Duodenal mucosa (tissue), 2 donors: Measurements from ENCODE around the gene PEX26.
"Not testable (repeated sequence)": the region's sequence is repeated elsewhere in the genome, so short reads cannot be mapped to it uniquely, and the experiment has no call there.

Experiments used
- H3K27ac ChIP-seq: one replicate; pipeline ENCODE4 v1.7.0; 2013; ENCODE audit warnings: low read depth, low read length
- H3K27me3 ChIP-seq, 2 donors: one replicate each; pipeline ENCODE4 v1.7.0; 2013; ENCODE audit warnings: low read length in 2 of 2, control low read depth in 1 of 2; ENCODE audit not compliant: insufficient read depth in 2 of 2, control insufficient read depth in 1 of 2
- H3K36me3 ChIP-seq, 2 donors: one replicate each; pipeline ENCODE4 v1.7.0; 2013; ENCODE audit warnings: low read length in 2 of 2, control low read depth in 1 of 2; ENCODE audit not compliant: insufficient read depth in 2 of 2, control insufficient read depth in 1 of 2
- H3K4me1 ChIP-seq, 2 donors: one replicate each; pipeline ENCODE4 v1.7.0; 2013; ENCODE audit warnings: low read length in 2 of 2, control low read depth in 1 of 2; ENCODE audit not compliant: insufficient read depth in 2 of 2, control insufficient read depth in 1 of 2
- H3K4me3 ChIP-seq, 2 donors: one replicate each; pipeline ENCODE4 v1.7.0; 2013; ENCODE audit warnings: low read length in 2 of 2, low read depth in 1 of 2
- H3K9ac ChIP-seq, 2 donors: one replicate each; pipeline ENCODE4 v1.7.0; 2013; ENCODE audit warnings: low read length in 2 of 2, low read depth in 1 of 2
- H3K9me3 ChIP-seq, 2 donors: one replicate each; pipeline ENCODE4 v1.7.0; 2013; ENCODE audit warnings: low read length in 2 of 2, control low read depth in 1 of 2; ENCODE audit not compliant: control insufficient read depth in 1 of 2

Gene PEX26

DNA sequence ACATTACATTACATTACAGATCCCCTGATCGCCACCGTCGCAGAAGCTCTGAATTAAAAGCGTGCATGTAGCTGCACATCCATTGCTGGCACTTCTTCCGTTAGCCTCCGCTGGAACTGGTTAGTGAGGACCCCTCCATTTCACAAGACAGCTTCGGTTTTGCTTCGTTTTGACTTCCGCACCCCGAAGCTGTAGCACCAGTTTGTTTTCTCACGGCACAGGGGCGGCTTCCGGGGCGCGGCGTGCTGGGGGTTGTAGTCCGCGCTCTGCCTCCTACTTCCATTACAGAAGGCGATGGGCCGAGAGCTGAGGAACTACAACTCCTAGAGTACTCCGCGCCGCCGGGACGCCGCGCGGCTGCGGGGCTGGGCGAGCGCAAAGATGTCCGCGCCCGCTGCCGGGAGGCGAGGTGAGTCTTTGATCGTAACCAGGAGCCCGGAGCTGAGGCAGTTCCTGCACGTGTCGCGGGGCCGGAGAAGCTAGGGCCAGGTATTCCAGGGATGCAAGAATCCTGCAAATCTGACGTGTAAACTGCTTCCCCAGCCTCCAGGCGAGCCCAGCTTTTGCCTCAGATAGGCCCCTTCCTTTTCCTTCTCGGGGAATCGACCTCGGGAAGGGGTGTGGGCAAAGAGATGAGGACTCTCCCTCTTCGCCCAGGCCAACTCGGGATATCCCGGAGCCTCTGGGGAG is at the start of gene PEX26:
Gene PEX26 (plus strand): TSS at position 352 of the 690 bp plus-strand sequence. CDS start 387 bp downstream, outside the sequence.
- H3K27ac ChIP-seq, result peak within 1 kb of the TSS; percentile 57
- H3K9me3 ChIP-seq, result no peaks in the 10 kb centered on the region
- peak within 1 kb of the TSS; percentile 99 for H3K9ac ChIP-seq
- H3K36me3 ChIP-seq, result peaks cover 14 to 31% of the 10 kb centered on the region in 2 donors
- peak within 1 kb of the TSS; percentile 98 to 100 for H3K4me3 ChIP-seq
- peaks cover 15 to 37% of the 10 kb centered on the region in 2 donors for H3K4me1 ChIP-seq
- H3K27me3 ChIP-seq, result no peaks in the 10 kb centered on the region

DNA sequence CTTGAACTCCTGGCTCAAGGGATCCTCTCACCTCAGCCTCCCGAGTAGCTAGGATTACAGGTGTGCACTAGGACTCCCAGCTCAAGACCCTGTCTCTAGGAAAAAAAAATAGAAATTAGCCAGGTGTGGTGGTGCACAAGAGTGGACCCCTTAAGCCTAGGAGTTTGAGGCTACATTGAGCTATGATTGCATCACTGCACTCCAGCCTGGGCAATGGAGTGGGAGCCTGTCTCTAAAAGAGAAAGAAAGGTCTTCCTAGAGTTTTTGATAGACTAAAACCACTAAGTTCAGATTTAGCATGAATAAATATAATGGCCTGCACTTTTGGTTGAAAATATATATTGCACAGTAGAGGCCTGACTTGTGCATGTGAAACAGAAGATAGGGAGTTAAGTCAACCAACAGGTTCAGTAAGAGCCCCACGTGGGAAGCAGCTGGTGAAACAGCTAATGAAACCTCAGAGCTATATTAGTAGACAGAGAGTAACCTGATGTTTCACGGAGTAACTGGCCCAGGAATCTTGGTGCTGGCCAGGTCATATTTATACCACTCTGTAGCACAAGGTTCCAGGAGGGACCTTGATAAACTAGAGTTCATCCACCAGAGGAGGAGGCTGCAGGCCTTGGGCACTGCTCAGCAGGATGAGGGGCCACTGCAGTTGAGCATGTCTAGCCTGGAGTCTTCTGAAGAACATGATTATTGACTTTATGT is 48.8 kb upstream of the PEX26 start:
- peaks cover 0 to 6% of the 10 kb centered on the region in 2 donors for H3K27me3 ChIP-seq
- H3K27ac ChIP-seq, result no peak overlapping the region
- peaks cover 17 to 21% of the 10 kb centered on the region in 2 donors for H3K4me1 ChIP-seq
- H3K9me3 ChIP-seq, result no peaks in the 10 kb centered on the region
- H3K36me3 ChIP-seq, result no peaks in the 10 kb centered on the region
- no peak overlapping the region for H3K9ac ChIP-seq
- H3K4me3 ChIP-seq, result no peak overlapping the region

DNA sequence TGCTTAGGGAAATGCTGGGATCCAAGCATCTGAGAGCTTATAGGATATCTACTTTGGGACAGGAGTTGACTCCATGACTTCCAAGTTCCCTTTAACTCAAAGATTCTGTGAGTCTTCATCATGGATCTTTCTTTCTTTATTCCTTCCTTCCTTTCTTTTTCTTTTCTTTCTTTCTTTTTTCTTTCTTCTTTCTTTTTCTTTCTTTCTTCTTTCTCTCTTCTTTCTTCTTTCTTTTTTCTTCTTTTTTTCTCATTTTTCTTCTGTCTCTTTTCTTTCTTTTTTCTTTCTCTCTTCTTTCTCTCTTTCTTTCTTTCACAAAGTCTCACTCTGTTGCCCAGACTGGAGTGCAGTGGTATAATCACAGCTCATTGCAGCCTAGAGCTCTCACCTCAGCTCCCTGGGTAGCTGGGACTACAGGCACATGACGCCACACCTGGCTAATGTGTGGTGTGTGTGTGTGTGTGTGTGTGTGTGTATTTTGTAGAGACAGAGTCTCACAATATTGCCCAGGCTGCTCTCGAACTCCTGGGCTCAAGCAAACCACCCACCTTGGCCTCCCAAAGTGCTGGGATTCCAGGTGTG is 48.0 kb upstream of the PEX26 start:
- no peak overlapping the region for H3K9ac ChIP-seq
- H3K27me3 ChIP-seq, result peaks cover 0 to 6% of the 10 kb centered on the region in 2 donors
- H3K9me3 ChIP-seq, result no peaks in the 10 kb centered on the region
- H3K27ac ChIP-seq, result no peak overlapping the region
- H3K4me1 ChIP-seq, result peaks cover 16 to 19% of the 10 kb centered on the region in 2 donors
- no peaks in the 10 kb centered on the region for H3K36me3 ChIP-seq
- H3K4me3 ChIP-seq, result no peak overlapping the region

DNA sequence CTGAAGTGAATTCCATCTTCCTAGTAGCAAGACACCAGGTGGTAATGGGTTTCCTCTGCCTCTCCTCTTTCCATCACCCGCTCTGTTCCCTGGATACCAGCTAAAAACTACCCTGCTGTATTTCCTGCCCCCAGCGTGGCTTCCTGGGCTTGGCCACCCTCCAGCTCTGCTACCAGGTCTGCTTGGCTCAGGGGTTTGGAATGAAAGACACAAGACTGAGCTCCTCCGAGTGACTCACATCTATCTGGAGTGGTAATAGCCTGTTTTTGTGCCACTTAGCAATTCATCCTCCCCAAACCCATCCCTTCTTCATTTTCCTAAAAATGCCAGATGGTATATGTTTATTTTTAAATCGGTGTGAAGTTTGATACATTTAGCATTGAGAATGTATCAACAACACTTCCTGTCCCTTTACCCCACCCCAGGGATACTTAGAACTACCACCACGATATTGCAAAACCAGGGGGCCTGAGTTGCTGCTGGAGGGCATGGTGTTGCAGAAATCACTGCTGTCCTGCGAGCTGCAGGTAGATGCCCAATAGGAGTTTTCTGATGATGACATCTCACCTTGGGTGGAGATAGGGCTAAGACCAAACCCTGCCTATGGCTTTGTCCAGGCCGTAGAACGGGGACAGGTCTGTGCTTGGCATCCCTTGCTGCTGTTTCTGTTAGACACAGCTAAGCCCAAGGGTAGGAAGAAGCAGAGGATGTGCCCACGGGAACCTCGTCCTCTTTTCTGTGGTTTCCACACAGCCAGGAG is 45.9 kb upstream of the PEX26 start:
- Histone ChIP-seq H3K36me3 (no peaks in the 10 kb centered on the region), H3K27me3 (no peaks in the 10 kb centered on the region), H3K4me1 (peaks cover 12 to 21% of the 10 kb centered on the region in 2 donors), H3K9ac (no peak overlapping the region), H3K9me3 (no peaks in the 10 kb centered on the region), H3K4me3 (no peak overlapping the region), H3K27ac (no peak overlapping the region)

DNA sequence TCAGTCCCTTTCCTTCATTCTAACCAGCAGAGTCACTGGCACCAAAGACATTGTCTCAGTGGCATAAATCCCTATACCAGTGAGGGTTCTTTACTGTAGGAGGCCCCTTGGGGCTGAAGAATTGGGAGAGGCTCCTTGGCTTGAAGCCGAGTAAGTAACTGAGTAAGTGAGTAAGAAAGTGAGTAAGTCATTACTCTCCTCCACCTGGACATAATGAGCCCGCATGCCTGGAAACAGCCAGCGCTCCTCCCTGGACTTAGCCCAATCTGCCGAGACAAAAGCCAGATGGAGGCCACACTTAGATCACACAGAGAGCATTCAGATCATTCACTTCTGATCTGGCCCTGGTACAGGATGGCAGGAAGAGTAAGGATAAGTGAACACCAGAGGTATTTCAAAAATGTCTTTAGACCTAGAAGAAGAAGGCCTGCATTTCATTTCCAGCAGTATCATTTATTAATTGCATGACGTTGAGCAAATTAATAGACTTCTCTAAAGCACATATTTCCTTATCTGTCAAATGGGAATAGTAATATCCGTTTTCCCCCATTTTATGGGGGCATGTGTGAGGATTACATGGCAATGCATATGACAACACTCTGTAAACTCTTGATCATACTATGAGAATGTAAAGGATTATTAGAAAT is 45.2 kb upstream of the PEX26 start:
- Histone ChIP-seq H3K4me3 (no peak overlapping the region), H3K9ac (no peak overlapping the region), H3K4me1 (peaks cover 12 to 21% of the 10 kb centered on the region in 2 donors), H3K9me3 (no peaks in the 10 kb centered on the region), H3K36me3 (no peaks in the 10 kb centered on the region), H3K27me3 (no peaks in the 10 kb centered on the region), H3K27ac (no peak overlapping the region)

DNA sequence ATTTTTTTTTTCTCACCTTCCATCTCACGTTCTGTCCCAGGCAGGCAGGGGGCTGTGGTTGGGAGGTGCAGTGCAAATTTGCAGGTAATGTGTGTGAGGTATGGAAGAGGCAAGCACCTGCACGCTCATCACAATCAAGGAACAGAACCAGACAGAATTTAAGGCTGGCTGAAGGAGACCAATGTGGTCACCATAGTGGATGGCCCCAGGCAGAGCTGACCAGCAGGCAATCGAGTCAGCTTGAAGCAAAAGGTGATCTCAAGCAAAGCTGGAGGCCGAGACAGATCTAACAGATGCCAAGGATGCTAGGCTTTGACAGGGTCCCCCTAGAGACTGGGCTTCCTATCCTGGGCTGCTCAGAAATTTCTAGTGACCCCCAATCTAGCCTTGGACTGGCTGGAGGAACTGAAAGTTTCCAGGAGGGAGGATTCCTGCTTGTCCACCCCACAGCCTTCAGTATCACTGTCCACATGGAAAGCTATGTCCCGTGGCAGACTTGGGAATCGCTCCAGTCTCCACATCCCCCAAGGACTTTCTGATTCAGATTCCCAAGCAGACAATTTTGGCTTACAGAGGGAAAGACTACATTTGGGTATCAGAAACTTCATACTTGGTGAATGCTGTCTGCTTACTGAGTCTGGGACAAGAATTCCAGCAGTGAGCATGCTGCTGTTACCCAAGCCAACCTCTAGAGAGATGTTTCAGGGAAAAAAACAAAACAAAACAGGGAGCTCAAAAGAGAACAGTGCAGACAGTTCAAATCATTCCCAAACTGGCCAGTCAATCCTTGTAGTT is 44.4 kb upstream of the PEX26 start:
- Histone ChIP-seq H3K4me3 (no peak overlapping the region), H3K36me3 (no peaks in the 10 kb centered on the region), H3K9ac (no peak overlapping the region), H3K27me3 (no peaks in the 10 kb centered on the region), H3K27ac (no peak overlapping the region), H3K9me3 (no peaks in the 10 kb centered on the region), H3K4me1 (peaks cover 12 to 21% of the 10 kb centered on the region in 2 donors)

DNA sequence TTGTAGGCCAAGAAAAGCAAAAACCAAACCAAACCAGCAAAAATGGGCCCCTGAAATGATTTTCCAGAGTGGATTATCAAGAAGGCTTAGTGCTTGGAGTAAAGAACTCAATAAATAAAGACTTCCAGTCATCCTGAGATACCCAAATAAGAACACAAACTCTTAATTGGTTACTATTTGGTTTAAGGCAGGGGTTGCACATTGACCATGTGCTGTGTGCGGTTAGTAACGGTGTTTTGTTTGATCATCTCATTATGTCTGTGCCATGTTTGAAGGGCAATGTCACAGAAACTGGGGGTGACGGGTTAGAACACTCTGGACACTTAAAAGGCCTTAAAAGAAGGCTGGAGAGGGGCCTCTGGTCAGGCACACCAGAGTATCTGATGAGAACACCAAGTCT is 43.7 kb upstream of the PEX26 start:
- no peak overlapping the region for H3K9ac ChIP-seq
- no peak overlapping the region for H3K27ac ChIP-seq
- peaks cover 12 to 21% of the 10 kb centered on the region in 2 donors for H3K4me1 ChIP-seq
- H3K9me3 ChIP-seq, result no peaks in the 10 kb centered on the region
- no peaks in the 10 kb centered on the region for H3K27me3 ChIP-seq
- no peaks in the 10 kb centered on the region for H3K36me3 ChIP-seq
- no peak overlapping the region for H3K4me3 ChIP-seq

DNA sequence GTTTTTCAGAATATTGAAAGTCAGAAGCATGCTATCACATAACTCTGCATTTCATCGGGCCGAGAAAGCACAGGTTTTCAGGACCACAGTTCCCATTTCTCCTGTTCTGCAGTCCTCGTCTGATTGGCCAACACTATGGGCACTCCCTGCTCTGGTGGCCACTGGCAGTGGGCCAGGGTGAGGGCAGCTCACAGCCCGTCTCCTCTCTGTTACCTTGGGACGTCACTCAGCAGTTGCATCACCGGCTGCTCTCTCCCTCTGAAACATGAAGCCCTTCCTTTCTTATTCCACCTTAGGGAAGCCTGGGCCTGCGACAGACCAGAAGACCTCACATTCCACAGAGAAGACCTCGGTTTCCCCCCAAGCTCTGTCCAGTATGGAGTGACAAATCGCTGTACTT is 42.0 kb upstream of the PEX26 start:
- Histone ChIP-seq H3K36me3 (no peaks in the 10 kb centered on the region), H3K9ac (no peak overlapping the region), H3K4me1 (peaks cover 12 to 21% of the 10 kb centered on the region in 2 donors), H3K27me3 (no peaks in the 10 kb centered on the region), H3K9me3 (no peaks in the 10 kb centered on the region), H3K27ac (no peak overlapping the region), H3K4me3 (no peak overlapping the region)

DNA sequence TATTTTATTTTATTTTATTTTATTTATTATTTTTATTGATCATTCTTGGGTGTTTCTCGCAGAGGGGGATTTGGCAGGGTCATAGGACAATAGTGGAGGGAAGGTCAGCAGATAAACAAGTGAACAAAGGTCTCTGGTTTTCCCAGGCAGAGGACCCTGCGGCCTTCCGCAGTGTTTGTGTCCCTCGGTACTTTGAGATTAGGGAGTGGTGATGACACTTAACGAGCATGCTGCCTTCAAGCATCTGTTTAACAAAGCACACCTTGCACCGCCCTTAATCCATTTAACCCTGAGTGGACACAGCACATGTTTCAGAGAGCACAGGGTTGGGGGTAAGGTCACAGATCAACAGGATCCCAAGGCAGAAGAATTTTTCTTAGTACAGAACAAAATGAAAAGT is 36.9 kb upstream of the PEX26 start:
- H3K27ac ChIP-seq, H3K9me3 ChIP-seq, H3K9ac ChIP-seq, H3K27me3 ChIP-seq, H3K4me3 ChIP-seq, H3K36me3 ChIP-seq: not testable (repeated sequence)
- H3K4me1 ChIP-seq, result peaks cover 14% of the 10 kb centered on the region in 2 donors
